Anterior cingulate cortex (tissue), 58 donors: ENCODE measurements around the gene MGRN1.

ENCODE experiments used
- DNase-seq, 58 donors: peaks; one replicate each; lab custom pipeline; 2025; lab: John Stamatoyannopoulos, UW

Gene MGRN1

GRCh38 chr16:4624015-4624826, at the start of gene MGRN1:
Gene MGRN1, plus strand, starts transcription at chr16:4624826. Its CDS starts 135 bp downstream, at chr16:4624961.
- peak; percentile 72 to 98 (median 93) for DNase-seq

GRCh38 chr16:4574919-4575705, 49.5 kb upstream of the MGRN1 start:
- no peak for DNase-seq

GRCh38 chr16:4576008-4576407, 48.6 kb upstream of the MGRN1 start:
- no peak for DNase-seq

- no peak for DNase-seq
These were observed 45.6 kb upstream of the MGRN1 start for GRCh38 chr16:4578961-4579530.

GRCh38 chr16:4580250-4580649, 44.4 kb upstream of the MGRN1 start:
- DNase-seq: no peak

- no peak for DNase-seq
These were observed 40.7 kb upstream of the MGRN1 start for GRCh38 chr16:4583906-4584305.

- no peak for DNase-seq
These were observed 38.3 kb upstream of the MGRN1 start for GRCh38 chr16:4586291-4586690.

- no peak for DNase-seq
These were observed 36.2 kb upstream of the MGRN1 start for GRCh38 chr16:4588386-4588785.

- DNase-seq: no peak
These were observed 35.7 kb upstream of the MGRN1 start for GRCh38 chr16:4588961-4589360.

- DNase-seq: no peak
These were observed 33.4 kb upstream of the MGRN1 start for GRCh38 chr16:4591191-4591590.

- no peak for DNase-seq
These were observed 32.7 kb upstream of the MGRN1 start for GRCh38 chr16:4591706-4592470.

GRCh38 chr16:4593086-4593485, 31.5 kb upstream of the MGRN1 start:
- no peak for DNase-seq

- DNase-seq: no peak
These were observed 29.9 kb upstream of the MGRN1 start for GRCh38 chr16:4594433-4595410.

GRCh38 chr16:4597174-4597573, 27.5 kb upstream of the MGRN1 start:
- peak in 3 of 58 donors; percentile 14 to 23 (median 15) for DNase-seq

GRCh38 chr16:4599037-4599436, 25.6 kb upstream of the MGRN1 start:
- DNase-seq: no peak

GRCh38 chr16:4599545-4599944, 25.1 kb upstream of the MGRN1 start:
- no peak for DNase-seq

GRCh38 chr16:4601036-4601863, 23.4 kb upstream of the MGRN1 start:
- peak in 30 of 58 donors; percentile 2 to 66 (median 24) for DNase-seq

GRCh38 chr16:4601864-4602186, 22.8 kb upstream of the MGRN1 start:
- no peak for DNase-seq

- DNase-seq: no peak
These were observed 22.3 kb upstream of the MGRN1 start for GRCh38 chr16:4602331-4602730.
